ENCODE results near the gene KMT2D. TPM values are rescaled to one million over a fixed set of nuclear protein-coding genes. Genes with fewer than 3 reads are reported as not detected.

KMT2D gene
- total and polyA plus RNA-seq, 10 of the 15 experiments (the other 5 are each of a cell fraction or from before 2014, with no cell fraction given): 0.51 to 71.5 (median 10.4) TPM

DNA sequence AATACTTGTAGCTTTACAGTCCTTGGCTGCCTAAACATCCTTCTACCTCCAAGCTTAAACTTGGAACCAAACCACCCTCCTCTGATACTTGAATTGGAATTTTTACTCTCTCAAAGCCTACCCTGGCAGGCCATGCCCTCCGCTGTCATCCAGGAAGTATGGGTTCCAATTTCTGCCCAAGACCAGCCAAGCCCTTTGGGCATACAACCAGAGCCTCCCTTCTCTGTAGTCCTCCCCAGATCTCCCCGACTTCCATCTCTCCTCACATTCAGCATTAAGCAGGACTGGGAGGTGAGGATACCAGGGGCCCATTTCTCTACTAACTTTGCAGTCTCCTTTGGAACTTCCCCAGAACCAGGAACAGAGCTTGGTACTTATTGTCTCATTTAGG, 34.4 kb upstream of the KMT2D start:
- H3K4me2 ChIP-seq (ENCODE audit: control insufficient read depth, insufficient read depth): no peak overlapping the region
- no peaks in the 10 kb centered on the region for H4K20me1 ChIP-seq (ENCODE audit: control insufficient read depth, insufficient read depth)
- DNase-seq (ENCODE audit: low read depth, low spot score) (no peak), FAIRE-seq (no peak), ATAC-seq (no peak)
- SMC1A ChIA-PET (ENCODE audit: uncharacterized antibody, unreplicated experiment): interaction anchor here (1.2 to 6.8 kb wide), 4 partner anchors 10 to 37 kb away, joined by 3 to 64 read pairs (median 4); no protein-coding TSS in a partner anchor
- TF ChIP-seq, protein P1, sequence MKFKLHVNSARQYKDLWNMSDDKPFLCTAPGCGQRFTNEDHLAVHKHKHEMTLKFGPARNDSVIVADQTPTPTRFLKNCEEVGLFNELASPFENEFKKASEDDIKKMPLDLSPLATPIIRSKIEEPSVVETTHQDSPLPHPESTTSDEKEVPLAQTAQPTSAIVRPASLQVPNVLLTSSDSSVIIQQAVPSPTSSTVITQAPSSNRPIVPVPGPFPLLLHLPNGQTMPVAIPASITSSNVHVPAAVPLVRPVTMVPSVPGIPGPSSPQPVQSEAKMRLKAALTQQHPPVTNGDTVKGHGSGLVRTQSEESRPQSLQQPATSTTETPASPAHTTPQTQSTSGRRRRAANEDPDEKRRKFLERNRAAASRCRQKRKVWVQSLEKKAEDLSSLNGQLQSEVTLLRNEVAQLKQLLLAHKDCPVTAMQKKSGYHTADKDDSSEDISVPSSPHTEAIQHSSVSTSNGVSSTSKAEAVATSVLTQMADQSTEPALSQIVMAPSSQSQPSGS (IDR thresholded peaks at IDR 0.05; ENCODE audit: low read length): no peak
- TF ChIP-seq ATF7 (IDR thresholded peaks at IDR 0.05; ENCODE audit: low read depth) (no peak), EP300 (IDR thresholded peaks at IDR 0.05; ENCODE audit: borderline replicate concordance in 1 of 2, control insufficient read depth in 1 of 2, low read depth in 2 of 2, low read length in 2 of 2) (no peak), PAX5 (IDR thresholded peaks at IDR 0.05; ENCODE audit: borderline replicate concordance, low read depth, low read length) (no peak), ZNF384 (IDR thresholded peaks at IDR 0.05; ENCODE audit: borderline replicate concordance, low read depth, low read length) (no peak), CREM (IDR thresholded peaks at IDR 0.05; ENCODE audit: low read depth) (no peak)
- CTCF ChIA-PET: interaction anchor here (0.8 to 12.2 kb wide), 9 partner anchors 10 to 140 kb away, joined by 3 to 244 read pairs (median 11); partner anchors contain the start of genes DDN, LMBR1L, RHEBL1 and TUBA1B
- peaks cover 0 to 3% of the 10 kb centered on the region in 2 experiments; a peak in 3 of 4 replicates for H3K36me3 ChIP-seq (ENCODE audit: control insufficient read depth in 2 of 2, insufficient read depth in 2 of 2, low read length in 1 of 2)
- no peaks in the 10 kb centered on the region for H3K9me3 ChIP-seq (replicated peaks; ENCODE audit: control insufficient read depth, insufficient read depth, low read length)
- no peak overlapping the region for H3K27ac ChIP-seq (ENCODE audit: control insufficient read depth, insufficient read depth)
- POLR2A ChIA-PET: interaction anchor here (0.6 to 3.6 kb wide), 6 partner anchors 9 to 36 kb away, joined by 3 to 11 read pairs (median 6); partner anchors contain the start of gene TUBA1B
- no peak overlapping the region for H3K4me3 ChIP-seq
- no peak overlapping the region for H2AFZ ChIP-seq (ENCODE audit: control insufficient read depth, low read depth, low read length)
- BruUV-seq (replicated peaks): no TSS peak
- WGBS (ENCODE audit: insufficient coverage, insufficient replicate concordance, low lambda C conversion rate, missing lambda C conversion rate): 75% methylated on average over 2 of the region's 2 CpGs
- no peaks in the 10 kb centered on the region for H3K79me2 ChIP-seq (ENCODE audit: control insufficient read depth, insufficient read depth, low read length)
- 0 out of 2 replicates have a peak, but pooled peaks cover 3% of the 10 kb centered on the region for H3K4me1 ChIP-seq (ENCODE audit: control insufficient read depth, insufficient read depth, low read length)
- in situ Hi-C loops (cut with MboI): no loop called here
- H3K9ac ChIP-seq (ENCODE audit: control insufficient read depth, insufficient read depth, low read length): no peak overlapping the region
- intact Hi-C loops (cut with micrococcal nuclease; ENCODE audit: unreplicated experiment): loop anchor here (5.0 kb wide), 1 partner anchor 98 kb away; the partner anchor contains the start of gene DDN
- H3K27me3 ChIP-seq (replicated peaks in 1 of 2; ENCODE audit: control insufficient read depth in 2 of 2, insufficient read depth in 2 of 2, low read length in 1 of 2): peaks cover 22 to 33% of the 10 kb centered on the region in 2 experiments
- RAD21 ChIA-PET (ENCODE audit: unreplicated experiment): interaction anchor here (1.7 to 5.9 kb wide), 2 partner anchors 25 to 30 kb away, joined by 3 to 66 read pairs; partner anchors contain the start of gene RHEBL1

Data from GM12878 (cell line).